Stomach smooth muscle (tissue), 2 donors: Measurements from ENCODE around the gene FKBP10.
"Not testable (repeated sequence)": the region's sequence is repeated elsewhere in the genome, so short reads cannot be mapped to it uniquely, and the experiment has no call there.

Source experiments
- H3K27ac ChIP-seq: one replicate; pipeline ENCODE4 v1.7.0; 2013; ENCODE audit warnings: mild to moderate bottlenecking, low read length, inconsistent platforms
- H3K27me3 ChIP-seq, 2 donors: one replicate each; pipeline ENCODE4 v1.7.0; 2013; ENCODE audit warnings: low read length in 2 of 2; ENCODE audit not compliant: insufficient read depth in 2 of 2, control insufficient read depth in 1 of 2
- H3K36me3 ChIP-seq, 2 donors: one replicate each; pipeline ENCODE4 v1.7.0; 2013; ENCODE audit warnings: low read length in 2 of 2; ENCODE audit not compliant: control insufficient read depth in 2 of 2, insufficient read depth in 2 of 2
- H3K4me1 ChIP-seq: one replicate; pipeline ENCODE4 v1.7.0; 2013; ENCODE audit warnings: low read length; ENCODE audit not compliant: control insufficient read depth, insufficient read depth
- H3K4me3 ChIP-seq, 2 donors: one replicate each; pipeline ENCODE4 v1.7.0; 2013; ENCODE audit warnings: low read length in 2 of 2
- H3K9ac ChIP-seq, 2 donors: one replicate each; pipeline ENCODE4 v1.7.0; 2013; ENCODE audit warnings: low read length in 2 of 2, mild to moderate bottlenecking in 1 of 2
- H3K9me3 ChIP-seq, 2 donors: one replicate each; pipeline ENCODE4 v1.7.0; 2013; ENCODE audit warnings: low read length in 2 of 2; ENCODE audit not compliant: control insufficient read depth in 2 of 2
- donor health status: healthy.
- donor health status: Pancreatic carcinoma.

FKBP10 gene

GRCh38 chr17:41849251-41849990, 36.6 kb downstream of the FKBP10 start:
- Histone ChIP-seq H3K27me3 (no peaks in the 10 kb centered on the region), H3K4me3 (no peak overlapping the region), H3K9me3 (no peaks in the 10 kb centered on the region), H3K4me1 (no peaks in the 10 kb centered on the region), H3K27ac (no peak overlapping the region), H3K9ac (no peak overlapping the region), H3K36me3 (peaks cover 3 to 11% of the 10 kb centered on the region in 2 donors)

GRCh38 chr17:41851382-41851781, 38.6 kb downstream of the FKBP10 start:
- not testable (repeated sequence) for H3K27ac ChIP-seq, H3K9ac ChIP-seq, H3K4me1 ChIP-seq, H3K4me3 ChIP-seq, H3K27me3 ChIP-seq, H3K9me3 ChIP-seq
- peaks cover 3 to 16% of the 10 kb centered on the region in 2 donors for H3K36me3 ChIP-seq

GRCh38 chr17:41860254-41860931, 47.6 kb downstream of the FKBP10 start:
- Histone ChIP-seq H3K9ac (no peak overlapping the region), H3K36me3 (no peaks in the 10 kb centered on the region), H3K27me3 (no peaks in the 10 kb centered on the region), H3K9me3 (no peaks in the 10 kb centered on the region), H3K4me1 (peaks cover 18% of the 10 kb centered on the region), H3K4me3 (no peak overlapping the region), H3K27ac (no peak overlapping the region)

GRCh38 chr17:41863074-41863848, 50.5 kb downstream of the FKBP10 start:
- Histone ChIP-seq H3K4me3 (peak overlapping the region; percentile 80 to 94), H3K9me3 (no peaks in the 10 kb centered on the region), H3K4me1 (peaks cover 18% of the 10 kb centered on the region), H3K9ac (peak overlapping the region; percentile 91 to 93), H3K27me3 (no peaks in the 10 kb centered on the region), H3K36me3 (peaks cover 3 to 4% of the 10 kb centered on the region in 2 donors), H3K27ac (no peak overlapping the region)

GRCh38 chr17:41864498-41864835, 51.7 kb downstream of the FKBP10 start:
- Histone ChIP-seq H3K36me3 (peaks cover 3 to 8% of the 10 kb centered on the region in 2 donors), H3K9ac (peak overlapping the region; percentile 91 to 93), H3K27me3 (no peaks in the 10 kb centered on the region), H3K4me3 (peak overlapping the region; percentile 80 to 94), H3K9me3 (no peaks in the 10 kb centered on the region), H3K27ac (peak overlapping the region; percentile 76), H3K4me1 (peaks cover 18% of the 10 kb centered on the region)

- H3K27me3 ChIP-seq, result no peaks in the 10 kb centered on the region
- H3K36me3 ChIP-seq, result peaks cover 3 to 11% of the 10 kb centered on the region in 2 donors
- no peaks in the 10 kb centered on the region for H3K9me3 ChIP-seq
- H3K9ac ChIP-seq, result peak within 1 kb of the TSS; percentile 91 to 93
- H3K4me1 ChIP-seq, result peaks cover 18% of the 10 kb centered on the region
- H3K27ac ChIP-seq, result peak within 1 kb of the TSS; percentile 76
- H3K4me3 ChIP-seq, result peak within 1 kb of the TSS; percentile 80 to 94
Measured at GRCh38 chr17:41864836-41865595, 52.2 kb downstream of the FKBP10 start, which contains the start of gene KLHL11. KLHL11 (minus strand) TSS chr17:41865423; CDS start chr17:41865370, 53 bp downstream.

GRCh38 chr17:41865596-41865893, 52.7 kb downstream of the FKBP10 start:
- H3K4me1 ChIP-seq, result peaks cover 18% of the 10 kb centered on the region

GRCh38 chr17:41868568-41868967, 55.8 kb downstream of the FKBP10 start:
- peaks cover 7% of the 10 kb centered on the region for H3K4me1 ChIP-seq
- peaks cover 21 to 36% of the 10 kb centered on the region in 2 donors for H3K36me3 ChIP-seq
- no peak overlapping the region for H3K9ac ChIP-seq
- no peak overlapping the region for H3K27ac ChIP-seq
- H3K9me3 ChIP-seq, result no peaks in the 10 kb centered on the region
- H3K27me3 ChIP-seq, result no peaks in the 10 kb centered on the region
- H3K4me3 ChIP-seq, result no peak overlapping the region

More at GRCh38 chr17:41865596-41865893, 52.7 kb downstream of the FKBP10 start:
- no peaks in the 10 kb centered on the region for H3K27me3 ChIP-seq
- peaks cover 5 to 17% of the 10 kb centered on the region in 2 donors for H3K36me3 ChIP-seq
- H3K9ac ChIP-seq, result peak overlapping the region; percentile 18 to 71
- peak overlapping the region; percentile 69 to 94 for H3K4me3 ChIP-seq
- no peak overlapping the region for H3K27ac ChIP-seq
- no peaks in the 10 kb centered on the region for H3K9me3 ChIP-seq

GRCh38 chr17:41869426-41869825, 56.6 kb downstream of the FKBP10 start:
- no peaks in the 10 kb centered on the region for H3K4me1 ChIP-seq
- peaks cover 22 to 39% of the 10 kb centered on the region in 2 donors for H3K36me3 ChIP-seq
- no peaks in the 10 kb centered on the region for H3K9me3 ChIP-seq
- no peak overlapping the region for H3K4me3 ChIP-seq
- no peak overlapping the region for H3K27ac ChIP-seq
- no peaks in the 10 kb centered on the region for H3K27me3 ChIP-seq
- H3K9ac ChIP-seq, result no peak overlapping the region

- Histone ChIP-seq H3K4me3 (no peak overlapping the region), H3K4me1 (no peaks in the 10 kb centered on the region), H3K9ac (no peak overlapping the region), H3K27me3 (no peaks in the 10 kb centered on the region), H3K36me3 (peaks cover 22 to 39% of the 10 kb centered on the region in 2 donors), H3K27ac (no peak overlapping the region), H3K9me3 (no peaks in the 10 kb centered on the region)
Measured at GRCh38 chr17:41870097-41870496, 57.3 kb downstream of the FKBP10 start.
